Activated CD8-positive, alpha-beta memory T cell treated with anti-CD3 and anti-CD28 coated beads, Interleukin-2, amount 10 ng/mL, durations not matched to agents 7 days and 5 days (primary cell): ENCODE measurements around the gene SLC26A11. TPM values are rescaled to one million over a fixed set of nuclear protein-coding genes. Genes with fewer than 3 reads are reported as not detected.
A peak's percentile ranks its signal among the peaks of the same experiment; 100 is the strongest.
"Not testable (repeated sequence)": the region's sequence is repeated elsewhere in the genome, so short reads cannot be mapped to it uniquely, and the experiment has no call there.

Experiments used
- ATAC-seq: fragments of 150-1000 bp; cut with Tn5 transposase; one replicate; pipeline ENCODE4 v1.10.0; 2021; ENCODE audit warnings: moderate library complexity
- CTCF ChIA-PET: fragments of 350-600 bp; sonication (Branson Sonifier 250); formaldehyde crosslinking; loops from one replicate; lab custom pipeline; 2021; ENCODE audit warnings: antibody characterized with exemption; lab: Charles Lee
- DNase-seq: peaks from one replicate; pipeline ENCODE4 v3.0.0-alpha.2; 2020
- H3K27ac Mint-ChIP-seq: one replicate; pipeline ENCODE4 v1.8.0; 2021; ENCODE audit warnings: mild to moderate bottlenecking, mixed read lengths
- H3K27me3 Mint-ChIP-seq: one replicate; pipeline ENCODE4 v1.8.0; 2021; ENCODE audit warnings: mixed read lengths
- H3K36me3 Mint-ChIP-seq: one replicate; pipeline ENCODE4 v1.8.0; 2021; ENCODE audit warnings: mild to moderate bottlenecking, mixed read lengths
- H3K4me1 Mint-ChIP-seq: one replicate; pipeline ENCODE4 v1.8.0; 2021; ENCODE audit warnings: mixed read lengths
- H3K4me3 Mint-ChIP-seq: one replicate; pipeline ENCODE4 v1.8.0; 2021; ENCODE audit warnings: mild to moderate bottlenecking, moderate library complexity, mixed read lengths
- H3K9me3 Mint-ChIP-seq: one replicate; pipeline ENCODE4 v1.8.0; 2022; ENCODE audit warnings: low read depth, mixed read lengths
- total RNA-seq, 2 experiments: library from RNA; stranded (reverse); gene quantifications; one replicate each; pipeline ENCODE4 v1.2.3, GENCODE V29; 2021

Gene SLC26A11
- total RNA-seq, 2 experiments from 2014 or later = 4.3 to 8.6 TPM

GRCh38 chr17:80264205-80265075, 44.2 kb downstream of the SLC26A11 start:
- Mint-ChIP-seq H3K9me3 (no peaks in the 10 kb centered on the region), H3K27ac (peak overlapping the region; percentile 91), H3K27me3 (no peaks in the 10 kb centered on the region), H3K36me3 (peaks cover 40% of the 10 kb centered on the region), H3K4me3 (no peak overlapping the region), H3K4me1 (peaks cover 41% of the 10 kb centered on the region)
- CTCF ChIA-PET = interaction anchor here (0.7 to 1.6 kb wide), 3 partner anchors 13 to 1515 kb away, joined by 3 to 4 read pairs (median 4); partner anchors contain the start of gene GAA
- peak; percentile 89 for DNase-seq
- peak; percentile 13 for ATAC-seq

- no peaks in the 10 kb centered on the region for H3K27me3 Mint-ChIP-seq
- CTCF ChIA-PET = interaction anchor here (0.7 to 2.1 kb wide), 4 partner anchors 9 to 1516 kb away, joined by 3 to 11 read pairs (median 7); no protein-coding TSS in a partner anchor
- no peaks in the 10 kb centered on the region for H3K9me3 Mint-ChIP-seq
- H3K4me1 Mint-ChIP-seq = peaks cover 36% of the 10 kb centered on the region
- peak; percentile 95 for DNase-seq
- H3K4me3 Mint-ChIP-seq = no peak overlapping the region
- H3K27ac Mint-ChIP-seq = peak overlapping the region; percentile 91
- H3K36me3 Mint-ChIP-seq = peaks cover 40% of the 10 kb centered on the region
- ATAC-seq = peak; percentile 40
These were observed 45.2 kb downstream of the SLC26A11 start for GRCh38 chr17:80265205-80266068.

GRCh38 chr17:80267391-80267790, 47.2 kb downstream of the SLC26A11 start:
- Mint-ChIP-seq H3K4me1 (peaks cover 27% of the 10 kb centered on the region), H3K27ac (peak overlapping the region; percentile 73), H3K27me3 (no peaks in the 10 kb centered on the region), H3K36me3 (peaks cover 40% of the 10 kb centered on the region), H3K9me3 (no peaks in the 10 kb centered on the region), H3K4me3 (no peak overlapping the region)
- DNase-seq (no peak), ATAC-seq (no peak)
- CTCF ChIA-PET = interaction anchor here (1.3 to 1.9 kb wide), 2 partner anchors 71 to 166 kb away, joined by 4 to 9 read pairs; partner anchors contain the start of gene GAA

GRCh38 chr17:80268427-80268826, 48.2 kb downstream of the SLC26A11 start:
- no peak for ATAC-seq
- Mint-ChIP-seq H3K4me1 (peaks cover 28% of the 10 kb centered on the region), H3K4me3 (no peak overlapping the region), H3K36me3 (peaks cover 50% of the 10 kb centered on the region), H3K9me3 (no peaks in the 10 kb centered on the region), H3K27ac (no peak overlapping the region), H3K27me3 (no peaks in the 10 kb centered on the region)
- no peak for DNase-seq
- CTCF ChIA-PET = interaction anchor here (1.3 to 1.9 kb wide), 2 partner anchors 72 to 167 kb away, joined by 4 to 9 read pairs; partner anchors contain the start of gene GAA

GRCh38 chr17:80269405-80269807, 49.2 kb downstream of the SLC26A11 start:
- no peak for ATAC-seq

GRCh38 chr17:80270104-80270503, 49.9 kb downstream of the SLC26A11 start:
- H3K4me3 Mint-ChIP-seq = peak overlapping the region; percentile 28

More at GRCh38 chr17:80269405-80269807, 49.2 kb downstream of the SLC26A11 start:
- no peaks in the 10 kb centered on the region for H3K9me3 Mint-ChIP-seq
- no peak overlapping the region for H3K4me3 Mint-ChIP-seq
- no peak for DNase-seq
- H3K36me3 Mint-ChIP-seq = peaks cover 47% of the 10 kb centered on the region
- CTCF ChIA-PET = interaction anchor here (0.7 to 1.6 kb wide), 2 partner anchors 168 to 717 kb away, joined by 3 to 6 read pairs; partner anchors contain the start of gene GAA
- H3K27ac Mint-ChIP-seq = no peak overlapping the region
- H3K4me1 Mint-ChIP-seq = peaks cover 35% of the 10 kb centered on the region
- no peaks in the 10 kb centered on the region for H3K27me3 Mint-ChIP-seq

GRCh38 chr17:80270836-80271235, 50.6 kb downstream of the SLC26A11 start:
- ATAC-seq = peak; percentile 72
- H3K9me3 Mint-ChIP-seq = no peaks in the 10 kb centered on the region
- CTCF ChIA-PET = interaction anchor here (1.0 to 1.6 kb wide), 2 partner anchors 75 to 169 kb away, joined by 5 to 6 read pairs; partner anchors contain the start of gene GAA
- peak overlapping the region; percentile 61 for H3K27ac Mint-ChIP-seq
- H3K36me3 Mint-ChIP-seq = peaks cover 41% of the 10 kb centered on the region
- peak; percentile 59 for DNase-seq
- no peaks in the 10 kb centered on the region for H3K27me3 Mint-ChIP-seq
- H3K4me3 Mint-ChIP-seq = peak overlapping the region; percentile 42
- H3K4me1 Mint-ChIP-seq = peaks cover 38% of the 10 kb centered on the region

More at GRCh38 chr17:80270104-80270503, 49.9 kb downstream of the SLC26A11 start:
- Mint-ChIP-seq H3K27ac (no peak overlapping the region), H3K9me3 (no peaks in the 10 kb centered on the region), H3K27me3 (no peaks in the 10 kb centered on the region), H3K36me3 (peaks cover 45% of the 10 kb centered on the region), H3K4me1 (peaks cover 39% of the 10 kb centered on the region)
- DNase-seq (no peak), ATAC-seq (no peak)
- CTCF ChIA-PET = interaction anchor here (1.0 to 1.6 kb wide), 2 partner anchors 75 to 169 kb away, joined by 5 to 6 read pairs; partner anchors contain the start of gene GAA

GRCh38 chr17:80272366-80272765, 52.1 kb downstream of the SLC26A11 start:
- ATAC-seq (no peak), DNase-seq (no peak)
- Mint-ChIP-seq H3K27ac (peak overlapping the region; percentile 34), H3K27me3 (no peaks in the 10 kb centered on the region), H3K36me3 (peaks cover 39% of the 10 kb centered on the region), H3K4me1 (peaks cover 36% of the 10 kb centered on the region), H3K9me3 (no peaks in the 10 kb centered on the region), H3K4me3 (peak overlapping the region; percentile 15)
- CTCF ChIA-PET = interaction anchor here (1.0 kb wide), 1 partner anchor 171 kb away, joined by 3 read pairs; the partner anchor contains the start of gene GAA

- Mint-ChIP-seq H3K27ac (peak overlapping the region; percentile 62), H3K27me3 (no peaks in the 10 kb centered on the region), H3K4me3 (peak overlapping the region; percentile 26), H3K9me3 (no peaks in the 10 kb centered on the region), H3K36me3 (peaks cover 51% of the 10 kb centered on the region), H3K4me1 (peaks cover 40% of the 10 kb centered on the region)
- DNase-seq (no peak), ATAC-seq (no peak)
- CTCF ChIA-PET = no interaction called here
These were observed 54.1 kb downstream of the SLC26A11 start for GRCh38 chr17:80274331-80274730.

GRCh38 chr17:80274871-80275449, 54.7 kb downstream of the SLC26A11 start:
- no peak for ATAC-seq

GRCh38 chr17:80275857-80276256, 55.6 kb downstream of the SLC26A11 start:
- Mint-ChIP-seq H3K36me3 (peaks cover 63% of the 10 kb centered on the region), H3K4me1 (peaks cover 49% of the 10 kb centered on the region)
- H3K27ac Mint-ChIP-seq, DNase-seq, H3K4me3 Mint-ChIP-seq, CTCF ChIA-PET, H3K9me3 Mint-ChIP-seq, H3K27me3 Mint-ChIP-seq, ATAC-seq: not testable (repeated sequence)

More at GRCh38 chr17:80274871-80275449, 54.7 kb downstream of the SLC26A11 start:
- peak overlapping the region; percentile 17 for H3K27ac Mint-ChIP-seq
- H3K4me3 Mint-ChIP-seq = no peak overlapping the region
- H3K27me3 Mint-ChIP-seq = no peaks in the 10 kb centered on the region
- H3K4me1 Mint-ChIP-seq = peaks cover 43% of the 10 kb centered on the region
- no peak for DNase-seq
- CTCF ChIA-PET = no interaction called here
- H3K9me3 Mint-ChIP-seq = no peaks in the 10 kb centered on the region
- H3K36me3 Mint-ChIP-seq = peaks cover 55% of the 10 kb centered on the region
